Liver (tissue), 9 donors: ENCODE data around the gene RAE1. TPM values are rescaled to one million over a fixed set of nuclear protein-coding genes. Genes with fewer than 3 reads are reported as not detected.

Experiments
- DNase-seq: peaks from one replicate; pipeline ENCODE4 v3.0.0-alpha.2; 2017; ENCODE audit warnings: low spot score
- H3K27ac ChIP-seq, 2 donors: one replicate each; pipeline ENCODE4 v1.7.0; 2013; ENCODE audit warnings: inconsistent platforms in 2 of 2, low read length in 2 of 2, control low read depth in 1 of 2, low read depth in 1 of 2, mild to moderate bottlenecking in 1 of 2
- H3K27me3 ChIP-seq, 4 donors: one replicate each; pipeline versions ENCODE4 v1.6.1 to v1.7.0; 2013; ENCODE audit warnings: low read length in 3 of 4, inconsistent platforms in 1 of 4, mild to moderate bottlenecking in 1 of 4, moderate library complexity in 1 of 4; ENCODE audit not compliant: control insufficient read depth in 4 of 4, insufficient read depth in 4 of 4
- H3K36me3 ChIP-seq, 4 donors: one replicate each; pipeline versions ENCODE4 v1.6.1 to v1.7.0; 2013; ENCODE audit warnings: low read length in 3 of 4, mild to moderate bottlenecking in 3 of 4, low read depth in 1 of 4, moderate library complexity in 1 of 4; ENCODE audit not compliant: control insufficient read depth in 4 of 4, insufficient read depth in 3 of 4
- H3K4me1 ChIP-seq, 4 donors: one replicate each; pipeline versions ENCODE4 v1.6.1 to v1.7.0; 2013; ENCODE audit warnings: low read length in 3 of 4, mild to moderate bottlenecking in 3 of 4, moderate library complexity in 1 of 4; ENCODE audit not compliant: control insufficient read depth in 4 of 4, insufficient read depth in 4 of 4
- H3K4me3 ChIP-seq, 3 donors: one replicate each; pipeline versions ENCODE4 v1.6.1 to v1.7.0; 2013; ENCODE audit warnings: low read length in 3 of 3, control low read depth in 1 of 3, low read depth in 1 of 3, mild to moderate bottlenecking in 1 of 3
- H3K9ac ChIP-seq, 2 donors: one replicate each; pipeline ENCODE4 v1.7.0; 2013; ENCODE audit warnings: low read length in 2 of 2, mild to moderate bottlenecking in 2 of 2, moderate library complexity in 2 of 2, control low read depth in 1 of 2, low read depth in 1 of 2
- H3K9me3 ChIP-seq, 4 donors: one replicate each; pipeline versions ENCODE4 v1.6.1 to v1.7.0; 2013; ENCODE audit warnings: low read length in 3 of 4; ENCODE audit not compliant: control insufficient read depth in 4 of 4
- ATF3 ChIP-seq: IDR thresholded peaks from 2 replicates; pipeline ENCODE4 v1.6.1; 2016; ENCODE audit warnings: antibody characterized with exemption
- EGR1 ChIP-seq, 2 donors: IDR thresholded peaks; 2 replicates each; pipeline ENCODE4 v1.6.1; 2016 to 2018; ENCODE audit warnings: antibody characterized with exemption in 2 of 2, low read depth in 2 of 2
- FOXA1 ChIP-seq: IDR thresholded peaks from 2 replicates; pipeline ENCODE4 v1.6.1; 2016; ENCODE audit warnings: antibody characterized with exemption
- GABPA ChIP-seq, 2 donors: IDR thresholded peaks in 1 of 2; conservative IDR thresholded peaks in 1 of 2; 2 replicates each; pipeline ENCODE4 v1.6.1; 2016; ENCODE audit warnings: antibody characterized with exemption in 2 of 2, mild to moderate bottlenecking in 1 of 2, moderate library complexity in 1 of 2
- HNF4G ChIP-seq: IDR thresholded peaks from 2 replicates; pipeline ENCODE4 v1.6.1; 2016; ENCODE audit warnings: antibody characterized with exemption
- NR2F2 ChIP-seq: IDR thresholded peaks from 2 replicates; pipeline ENCODE4 v1.6.1; 2016; ENCODE audit warnings: antibody characterized with exemption
- RAD21 ChIP-seq, 2 donors: IDR thresholded peaks; 2 replicates each; pipeline ENCODE4 v1.6.1; 2016; ENCODE audit warnings: antibody characterized with exemption in 2 of 2, mild to moderate bottlenecking in 2 of 2
- REST ChIP-seq: IDR thresholded peaks from 2 replicates; pipeline ENCODE4 v1.6.1; 2016; ENCODE audit warnings: antibody characterized with exemption, mild to moderate bottlenecking
- RXRA ChIP-seq, 2 donors: IDR thresholded peaks; 2 replicates each; pipeline ENCODE4 v1.6.1; 2017 to 2018; ENCODE audit warnings: antibody characterized with exemption in 2 of 2, mild to moderate bottlenecking in 1 of 2
- SP1 ChIP-seq: IDR thresholded peaks from 2 replicates; pipeline ENCODE4 v1.6.1; 2018; ENCODE audit warnings: antibody characterized with exemption, mild to moderate bottlenecking
- TAF1 ChIP-seq: conservative IDR thresholded peaks from 2 replicates; pipeline ENCODE4 v1.6.1; 2016; ENCODE audit warnings: antibody characterized with exemption, mild to moderate bottlenecking
- YY1 ChIP-seq: IDR thresholded peaks from 2 replicates; pipeline ENCODE4 v1.6.1; 2016; ENCODE audit warnings: antibody characterized with exemption, mild to moderate bottlenecking
- WGBS: extraction: QIAGEN DNeasy Blood & Tissue Kit; methylation state at CpG from one replicate; pipeline ENCODE4 v1.1.7; 2013; 5-methylcytosine and 5-hydroxymethylcytosine counted together
- polyA plus RNA-seq, 2 donors: library from polyadenylated mRNA; stranded (reverse) in 1 of 2; unstranded in 1 of 2; fragments of 200-250 nt in 1 of 2; fragments of >200 nt in 1 of 2; fragmentation: Nextera tagmentation in 1 of 2; extraction: Ambion mirVana in 1 of 2; gene quantifications; one replicate each; pipeline versions ENCODE4 v1.2.1 to v1.2.3, GENCODE V29; 2013 to 2015
- total RNA-seq, 2 donors: library from RNA; depleted of rRNA; stranded (reverse); fragments of >200 nt; gene quantifications; one replicate each; pipeline ENCODE4 v1.2.3, GENCODE V29; 2014
- TF ChIP-seq, protein P1 (sequence below): fragments of 150-350 bp; IDR thresholded peaks from 2 replicates; pipeline ENCODE4 v1.5.1; 2017; ENCODE audit warnings: improper control_type of control experiment, low read depth, low read length; ENCODE audit not compliant: missing input control
- TF ChIP-seq, protein P2 (sequence below): IDR thresholded peaks from 2 replicates; pipeline ENCODE4 v1.6.1; 2016; ENCODE audit warnings: antibody characterized with exemption
- TF ChIP-seq, protein P3 (sequence below): IDR thresholded peaks from 2 replicates; pipeline ENCODE4 v1.6.1; 2016; ENCODE audit warnings: antibody characterized with exemption
- donor health status: healthy.
- donor health status: healthy.
- donor health status: healthy.
- donor health status: healthy.
- donor health status: healthy.

The RAE1 gene
- total and polyA plus RNA-seq, 4 donors: 10.0 to 15.5 (median 13.5) TPM

- Histone ChIP-seq H3K4me3 (no peak overlapping the region), H3K4me1 (no peaks in the 10 kb centered on the region), H3K27ac (no peak overlapping the region), H3K36me3 (no peaks in the 10 kb centered on the region), H3K9me3 (no peaks in the 10 kb centered on the region), H3K27me3 (no peaks in the 10 kb centered on the region), H3K9ac (no peak overlapping the region)
- no peak for DNase-seq
- WGBS: 82% methylated on average over 5 of the region's 5 CpGs
- TF ChIP-seq NR2F2 (no peak), GABPA (IDR thresholded peaks at IDR 0.05 in 1 of 2, conservative IDR thresholded peaks at IDR 0.05 in 1 of 2) (no peak), EGR1 (IDR thresholded peaks at IDR 0.05; ENCODE audit: low read depth in 2 of 2) (no peak), SP1 (no peak), FOXA1 (no peak), ATF3 (no peak), TAF1 (no peak), REST (no peak), YY1 (no peak)
- TF ChIP-seq, protein P1, sequence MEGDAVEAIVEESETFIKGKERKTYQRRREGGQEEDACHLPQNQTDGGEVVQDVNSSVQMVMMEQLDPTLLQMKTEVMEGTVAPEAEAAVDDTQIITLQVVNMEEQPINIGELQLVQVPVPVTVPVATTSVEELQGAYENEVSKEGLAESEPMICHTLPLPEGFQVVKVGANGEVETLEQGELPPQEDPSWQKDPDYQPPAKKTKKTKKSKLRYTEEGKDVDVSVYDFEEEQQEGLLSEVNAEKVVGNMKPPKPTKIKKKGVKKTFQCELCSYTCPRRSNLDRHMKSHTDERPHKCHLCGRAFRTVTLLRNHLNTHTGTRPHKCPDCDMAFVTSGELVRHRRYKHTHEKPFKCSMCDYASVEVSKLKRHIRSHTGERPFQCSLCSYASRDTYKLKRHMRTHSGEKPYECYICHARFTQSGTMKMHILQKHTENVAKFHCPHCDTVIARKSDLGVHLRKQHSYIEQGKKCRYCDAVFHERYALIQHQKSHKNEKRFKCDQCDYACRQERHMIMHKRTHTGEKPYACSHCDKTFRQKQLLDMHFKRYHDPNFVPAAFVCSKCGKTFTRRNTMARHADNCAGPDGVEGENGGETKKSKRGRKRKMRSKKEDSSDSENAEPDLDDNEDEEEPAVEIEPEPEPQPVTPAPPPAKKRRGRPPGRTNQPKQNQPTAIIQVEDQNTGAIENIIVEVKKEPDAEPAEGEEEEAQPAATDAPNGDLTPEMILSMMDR: no peak
- TF ChIP-seq, protein P2, sequence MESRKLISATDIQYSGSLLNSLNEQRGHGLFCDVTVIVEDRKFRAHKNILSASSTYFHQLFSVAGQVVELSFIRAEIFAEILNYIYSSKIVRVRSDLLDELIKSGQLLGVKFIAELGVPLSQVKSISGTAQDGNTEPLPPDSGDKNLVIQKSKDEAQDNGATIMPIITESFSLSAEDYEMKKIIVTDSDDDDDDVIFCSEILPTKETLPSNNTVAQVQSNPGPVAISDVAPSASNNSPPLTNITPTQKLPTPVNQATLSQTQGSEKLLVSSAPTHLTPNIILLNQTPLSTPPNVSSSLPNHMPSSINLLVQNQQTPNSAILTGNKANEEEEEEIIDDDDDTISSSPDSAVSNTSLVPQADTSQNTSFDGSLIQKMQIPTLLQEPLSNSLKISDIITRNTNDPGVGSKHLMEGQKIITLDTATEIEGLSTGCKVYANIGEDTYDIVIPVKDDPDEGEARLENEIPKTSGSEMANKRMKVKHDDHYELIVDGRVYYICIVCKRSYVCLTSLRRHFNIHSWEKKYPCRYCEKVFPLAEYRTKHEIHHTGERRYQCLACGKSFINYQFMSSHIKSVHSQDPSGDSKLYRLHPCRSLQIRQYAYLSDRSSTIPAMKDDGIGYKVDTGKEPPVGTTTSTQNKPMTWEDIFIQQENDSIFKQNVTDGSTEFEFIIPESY: no peak
These were observed 37.1 kb upstream of the RAE1 start for GRCh38 chr20:57313951-57314350.

DNA sequence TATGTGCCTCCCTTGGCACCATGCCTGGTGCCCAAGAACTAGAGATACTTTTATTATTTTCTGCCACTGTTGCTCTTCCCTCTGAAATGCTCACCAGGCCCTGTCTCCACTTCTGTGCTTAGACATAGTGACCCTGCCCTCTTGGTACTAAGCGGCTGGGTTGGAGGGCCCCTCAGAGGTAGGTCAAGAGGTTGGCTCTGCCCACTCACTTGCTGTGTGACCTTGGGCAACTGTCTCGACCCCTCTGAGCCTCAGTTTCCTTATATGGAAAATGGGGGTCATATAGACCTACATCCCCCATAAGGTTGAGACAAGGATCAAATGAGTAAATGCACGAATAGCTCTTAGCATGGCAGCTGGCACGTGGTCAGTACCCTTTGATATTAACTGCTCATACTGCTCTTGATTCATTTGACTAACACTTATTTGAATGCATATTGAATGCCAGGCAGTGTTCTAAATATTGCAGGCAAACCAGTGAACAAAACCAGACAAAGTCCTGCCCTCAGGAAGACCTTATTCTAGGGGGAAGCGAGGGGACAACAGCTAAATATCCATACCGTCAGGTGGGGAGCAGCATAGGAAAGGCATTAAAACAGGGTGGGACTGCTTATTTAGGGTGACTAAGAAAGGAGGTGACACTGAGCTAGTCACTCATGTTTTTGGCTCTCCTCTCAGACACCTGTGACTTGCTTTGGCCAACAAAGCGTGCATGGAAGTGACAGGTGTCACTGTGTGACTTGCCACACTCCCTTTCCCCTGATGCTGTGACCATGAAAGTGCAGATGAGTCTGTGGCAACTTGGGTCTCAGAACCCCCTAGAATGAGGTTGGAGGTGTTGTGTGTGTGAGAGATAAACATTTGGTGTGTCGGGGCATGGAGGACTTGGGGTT is 35.7 kb upstream of the RAE1 start:
- Histone ChIP-seq H3K9me3 (no peaks in the 10 kb centered on the region), H3K4me1 (no peaks in the 10 kb centered on the region), H3K9ac (no peak overlapping the region), H3K36me3 (no peaks in the 10 kb centered on the region), H3K4me3 (no peak overlapping the region), H3K27me3 (no peaks in the 10 kb centered on the region), H3K27ac (no peak overlapping the region)
- 82% methylated on average over 8 of the region's 8 CpGs for WGBS
- DNase-seq: no peak
- TF ChIP-seq FOXA1 (no peak), EGR1 (IDR thresholded peaks at IDR 0.05; ENCODE audit: low read depth in 2 of 2) (no peak), HNF4G (no peak), RXRA (IDR thresholded peaks at IDR 0.05) (no peak), YY1 (no peak), RAD21 (IDR thresholded peaks at IDR 0.05) (no peak), SP1 (no peak)
- TF ChIP-seq, protein P2: no peak
- TF ChIP-seq, protein P3, sequence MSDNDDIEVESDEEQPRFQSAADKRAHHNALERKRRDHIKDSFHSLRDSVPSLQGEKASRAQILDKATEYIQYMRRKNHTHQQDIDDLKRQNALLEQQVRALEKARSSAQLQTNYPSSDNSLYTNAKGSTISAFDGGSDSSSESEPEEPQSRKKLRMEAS: no peak
